ENCODE data around the gene METTL8. TPM values are rescaled to one million over a fixed set of nuclear protein-coding genes. Genes with fewer than 3 reads are reported as not detected.

The METTL8 gene
- total RNA-seq, 1 experiment from 2014 or later: 59.1 TPM

DNA sequence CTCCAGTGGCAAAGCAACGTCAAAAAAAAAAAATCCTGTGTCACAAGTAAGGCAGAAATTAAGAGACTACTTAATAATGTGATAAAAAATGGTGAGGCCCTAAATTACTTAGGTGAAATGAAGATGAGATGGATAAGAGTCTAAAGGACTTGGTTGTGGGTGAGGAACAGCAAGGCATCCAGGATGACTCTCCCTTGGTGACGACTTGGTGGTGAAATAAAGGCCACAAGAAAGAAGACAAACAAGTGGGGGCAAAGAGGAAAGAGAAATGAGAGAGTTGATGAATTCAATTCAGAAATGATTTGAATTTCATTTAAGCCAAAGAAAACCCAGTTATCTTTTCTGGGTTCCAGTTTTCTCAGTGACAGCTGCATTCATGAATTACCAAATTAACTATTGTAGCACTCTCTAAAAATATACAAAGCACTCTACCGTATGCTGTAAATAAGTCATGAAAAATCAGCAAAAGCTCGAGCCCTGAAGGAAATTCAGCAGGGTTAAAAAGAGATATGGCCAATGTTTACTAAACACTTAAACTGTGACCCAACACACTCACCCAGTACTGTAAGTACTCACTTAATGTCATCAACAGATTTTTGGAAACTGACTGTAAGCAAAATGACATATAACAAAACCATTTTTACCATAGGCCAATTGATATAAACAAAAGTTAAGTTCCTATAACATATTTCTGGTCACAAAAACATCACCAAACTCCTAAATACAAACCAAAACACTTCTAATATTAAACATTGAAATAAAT lies 1.4 kb downstream of the METTL8 start (continued):
- TF ChIP-seq, protein P1, sequence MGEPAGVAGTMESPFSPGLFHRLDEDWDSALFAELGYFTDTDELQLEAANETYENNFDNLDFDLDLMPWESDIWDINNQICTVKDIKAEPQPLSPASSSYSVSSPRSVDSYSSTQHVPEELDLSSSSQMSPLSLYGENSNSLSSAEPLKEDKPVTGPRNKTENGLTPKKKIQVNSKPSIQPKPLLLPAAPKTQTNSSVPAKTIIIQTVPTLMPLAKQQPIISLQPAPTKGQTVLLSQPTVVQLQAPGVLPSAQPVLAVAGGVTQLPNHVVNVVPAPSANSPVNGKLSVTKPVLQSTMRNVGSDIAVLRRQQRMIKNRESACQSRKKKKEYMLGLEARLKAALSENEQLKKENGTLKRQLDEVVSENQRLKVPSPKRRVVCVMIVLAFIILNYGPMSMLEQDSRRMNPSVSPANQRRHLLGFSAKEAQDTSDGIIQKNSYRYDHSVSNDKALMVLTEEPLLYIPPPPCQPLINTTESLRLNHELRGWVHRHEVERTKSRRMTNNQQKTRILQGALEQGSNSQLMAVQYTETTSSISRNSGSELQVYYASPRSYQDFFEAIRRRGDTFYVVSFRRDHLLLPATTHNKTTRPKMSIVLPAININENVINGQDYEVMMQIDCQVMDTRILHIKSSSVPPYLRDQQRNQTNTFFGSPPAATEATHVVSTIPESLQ (CRISPR knock-in tag; IDR thresholded peaks at IDR 0.05): no peak
- TF ChIP-seq, protein P2, sequence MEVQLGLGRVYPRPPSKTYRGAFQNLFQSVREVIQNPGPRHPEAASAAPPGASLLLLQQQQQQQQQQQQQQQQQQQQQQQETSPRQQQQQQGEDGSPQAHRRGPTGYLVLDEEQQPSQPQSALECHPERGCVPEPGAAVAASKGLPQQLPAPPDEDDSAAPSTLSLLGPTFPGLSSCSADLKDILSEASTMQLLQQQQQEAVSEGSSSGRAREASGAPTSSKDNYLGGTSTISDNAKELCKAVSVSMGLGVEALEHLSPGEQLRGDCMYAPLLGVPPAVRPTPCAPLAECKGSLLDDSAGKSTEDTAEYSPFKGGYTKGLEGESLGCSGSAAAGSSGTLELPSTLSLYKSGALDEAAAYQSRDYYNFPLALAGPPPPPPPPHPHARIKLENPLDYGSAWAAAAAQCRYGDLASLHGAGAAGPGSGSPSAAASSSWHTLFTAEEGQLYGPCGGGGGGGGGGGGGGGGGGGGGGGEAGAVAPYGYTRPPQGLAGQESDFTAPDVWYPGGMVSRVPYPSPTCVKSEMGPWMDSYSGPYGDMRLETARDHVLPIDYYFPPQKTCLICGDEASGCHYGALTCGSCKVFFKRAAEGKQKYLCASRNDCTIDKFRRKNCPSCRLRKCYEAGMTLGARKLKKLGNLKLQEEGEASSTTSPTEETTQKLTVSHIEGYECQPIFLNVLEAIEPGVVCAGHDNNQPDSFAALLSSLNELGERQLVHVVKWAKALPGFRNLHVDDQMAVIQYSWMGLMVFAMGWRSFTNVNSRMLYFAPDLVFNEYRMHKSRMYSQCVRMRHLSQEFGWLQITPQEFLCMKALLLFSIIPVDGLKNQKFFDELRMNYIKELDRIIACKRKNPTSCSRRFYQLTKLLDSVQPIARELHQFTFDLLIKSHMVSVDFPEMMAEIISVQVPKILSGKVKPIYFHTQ (CRISPR knock-in tag; IDR thresholded peaks at IDR 0.05): no peak
- TF ChIP-seq, protein P3, sequence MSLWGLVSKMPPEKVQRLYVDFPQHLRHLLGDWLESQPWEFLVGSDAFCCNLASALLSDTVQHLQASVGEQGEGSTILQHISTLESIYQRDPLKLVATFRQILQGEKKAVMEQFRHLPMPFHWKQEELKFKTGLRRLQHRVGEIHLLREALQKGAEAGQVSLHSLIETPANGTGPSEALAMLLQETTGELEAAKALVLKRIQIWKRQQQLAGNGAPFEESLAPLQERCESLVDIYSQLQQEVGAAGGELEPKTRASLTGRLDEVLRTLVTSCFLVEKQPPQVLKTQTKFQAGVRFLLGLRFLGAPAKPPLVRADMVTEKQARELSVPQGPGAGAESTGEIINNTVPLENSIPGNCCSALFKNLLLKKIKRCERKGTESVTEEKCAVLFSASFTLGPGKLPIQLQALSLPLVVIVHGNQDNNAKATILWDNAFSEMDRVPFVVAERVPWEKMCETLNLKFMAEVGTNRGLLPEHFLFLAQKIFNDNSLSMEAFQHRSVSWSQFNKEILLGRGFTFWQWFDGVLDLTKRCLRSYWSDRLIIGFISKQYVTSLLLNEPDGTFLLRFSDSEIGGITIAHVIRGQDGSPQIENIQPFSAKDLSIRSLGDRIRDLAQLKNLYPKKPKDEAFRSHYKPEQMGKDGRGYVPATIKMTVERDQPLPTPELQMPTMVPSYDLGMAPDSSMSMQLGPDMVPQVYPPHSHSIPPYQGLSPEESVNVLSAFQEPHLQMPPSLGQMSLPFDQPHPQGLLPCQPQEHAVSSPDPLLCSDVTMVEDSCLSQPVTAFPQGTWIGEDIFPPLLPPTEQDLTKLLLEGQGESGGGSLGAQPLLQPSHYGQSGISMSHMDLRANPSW (CRISPR knock-in tag; conservative IDR thresholded peaks at IDR 0.05; ENCODE audit: low read depth): no peak
- no peak for TF ChIP-seq SP1 (CRISPR knock-in tag; conservative IDR thresholded peaks at IDR 0.05)
- TF ChIP-seq ATF1 (CRISPR knock-in tag; IDR thresholded peaks at IDR 0.05): no peak
- TF ChIP-seq, protein P4, sequence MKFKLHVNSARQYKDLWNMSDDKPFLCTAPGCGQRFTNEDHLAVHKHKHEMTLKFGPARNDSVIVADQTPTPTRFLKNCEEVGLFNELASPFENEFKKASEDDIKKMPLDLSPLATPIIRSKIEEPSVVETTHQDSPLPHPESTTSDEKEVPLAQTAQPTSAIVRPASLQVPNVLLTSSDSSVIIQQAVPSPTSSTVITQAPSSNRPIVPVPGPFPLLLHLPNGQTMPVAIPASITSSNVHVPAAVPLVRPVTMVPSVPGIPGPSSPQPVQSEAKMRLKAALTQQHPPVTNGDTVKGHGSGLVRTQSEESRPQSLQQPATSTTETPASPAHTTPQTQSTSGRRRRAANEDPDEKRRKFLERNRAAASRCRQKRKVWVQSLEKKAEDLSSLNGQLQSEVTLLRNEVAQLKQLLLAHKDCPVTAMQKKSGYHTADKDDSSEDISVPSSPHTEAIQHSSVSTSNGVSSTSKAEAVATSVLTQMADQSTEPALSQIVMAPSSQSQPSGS (CRISPR knock-in tag; IDR thresholded peaks at IDR 0.05; ENCODE audit: borderline replicate concordance, low read depth): no peak
- TF ChIP-seq, protein P5, sequence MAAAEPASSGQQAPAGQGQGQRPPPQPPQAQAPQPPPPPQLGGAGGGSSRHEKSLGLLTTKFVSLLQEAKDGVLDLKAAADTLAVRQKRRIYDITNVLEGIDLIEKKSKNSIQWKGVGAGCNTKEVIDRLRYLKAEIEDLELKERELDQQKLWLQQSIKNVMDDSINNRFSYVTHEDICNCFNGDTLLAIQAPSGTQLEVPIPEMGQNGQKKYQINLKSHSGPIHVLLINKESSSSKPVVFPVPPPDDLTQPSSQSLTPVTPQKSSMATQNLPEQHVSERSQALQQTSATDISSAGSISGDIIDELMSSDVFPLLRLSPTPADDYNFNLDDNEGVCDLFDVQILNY (CRISPR knock-in tag; IDR thresholded peaks at IDR 0.05): no peak

DNA sequence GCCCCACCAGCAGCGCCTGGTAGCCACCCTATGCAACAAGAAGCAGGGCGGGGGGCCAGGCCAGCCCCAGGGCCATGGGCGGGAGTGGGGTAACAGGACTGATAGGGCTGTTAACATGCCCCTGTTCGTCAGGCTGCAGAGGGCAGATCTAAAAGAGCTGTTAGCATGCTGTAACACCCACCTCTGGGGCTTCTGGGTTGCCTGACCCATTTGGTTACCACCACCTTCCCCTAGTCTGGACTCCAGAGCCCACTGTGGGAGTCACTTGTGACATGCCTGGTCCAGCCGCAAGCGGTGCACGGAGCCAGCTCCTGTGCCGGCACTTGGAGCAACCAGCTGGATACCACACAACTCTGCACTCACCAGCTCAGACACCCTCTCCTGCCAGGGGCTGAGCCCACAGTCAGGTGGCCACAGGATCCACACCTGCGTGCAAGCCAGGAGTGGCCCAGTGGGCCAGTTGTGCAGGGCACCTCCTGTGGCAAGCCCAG lies 2.1 kb downstream of the METTL8 start:
- Mint-ChIP-seq H3K27me3 (ENCODE audit: low read depth) (no peaks in the 10 kb centered on the region), H3K4me3 (peak overlapping the region; percentile 87), H3K27ac (peak overlapping the region; percentile 96), H3K36me3 (peaks cover 26% of the 10 kb centered on the region), H3K4me1 (peaks cover 49% of the 10 kb centered on the region), H3K9me3 (peaks cover 4% of the 10 kb centered on the region)
- DNase-seq (ENCODE audit: low spot score) (no peak), ATAC-seq (no peak)
- ChIA-PET POLR2A (interaction anchor here (0.5 kb wide), 1 partner anchor 94 kb away, joined by 3 read pairs; no protein-coding TSS in a partner anchor), CTCF (interaction anchor here (0.7 to 2.6 kb wide), 6 partner anchors 11 to 458 kb away, joined by 3 to 21 read pairs (median 4); no protein-coding TSS in a partner anchor)
- TF ChIP-seq, protein P6, sequence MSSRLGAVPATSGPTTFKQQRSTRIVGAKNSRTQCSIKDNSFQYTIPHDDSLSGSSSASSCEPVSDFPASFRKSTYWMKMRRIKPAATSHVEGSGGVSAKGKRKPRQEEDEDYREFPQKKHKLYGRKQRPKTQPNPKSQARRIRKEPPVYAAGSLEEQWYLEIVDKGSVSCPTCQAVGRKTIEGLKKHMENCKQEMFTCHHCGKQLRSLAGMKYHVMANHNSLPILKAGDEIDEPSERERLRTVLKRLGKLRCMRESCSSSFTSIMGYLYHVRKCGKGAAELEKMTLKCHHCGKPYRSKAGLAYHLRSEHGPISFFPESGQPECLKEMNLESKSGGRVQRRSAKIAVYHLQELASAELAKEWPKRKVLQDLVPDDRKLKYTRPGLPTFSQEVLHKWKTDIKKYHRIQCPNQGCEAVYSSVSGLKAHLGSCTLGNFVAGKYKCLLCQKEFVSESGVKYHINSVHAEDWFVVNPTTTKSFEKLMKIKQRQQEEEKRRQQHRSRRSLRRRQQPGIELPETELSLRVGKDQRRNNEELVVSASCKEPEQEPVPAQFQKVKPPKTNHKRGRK (CRISPR knock-in tag; IDR thresholded peaks at IDR 0.05; ENCODE audit: borderline replicate concordance): no peak
- TF ChIP-seq, protein P7, sequence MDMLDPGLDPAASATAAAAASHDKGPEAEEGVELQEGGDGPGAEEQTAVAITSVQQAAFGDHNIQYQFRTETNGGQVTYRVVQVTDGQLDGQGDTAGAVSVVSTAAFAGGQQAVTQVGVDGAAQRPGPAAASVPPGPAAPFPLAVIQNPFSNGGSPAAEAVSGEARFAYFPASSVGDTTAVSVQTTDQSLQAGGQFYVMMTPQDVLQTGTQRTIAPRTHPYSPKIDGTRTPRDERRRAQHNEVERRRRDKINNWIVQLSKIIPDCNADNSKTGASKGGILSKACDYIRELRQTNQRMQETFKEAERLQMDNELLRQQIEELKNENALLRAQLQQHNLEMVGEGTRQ (CRISPR knock-in tag; IDR thresholded peaks at IDR 0.05): 0 out of 2 replicates have a peak, but pooled peaks have one; percentile 9

All from WTC11 (cell line).